OCI-LY1 (cell line): ENCODE measurements around the gene FALEC.

ENCODE experiments used
- H2AFZ ChIP-seq: fragments of 200-600 bp; sonication (generic), shearing (Covaris generic); 2 replicates; pipeline ENCODE4 v1.6.0; 2014; ENCODE audit warnings: antibody characterized with exemption, mild to moderate bottlenecking, low read length
- H3F3A ChIP-seq: fragments of 200-600 bp; sonication (generic), shearing (Covaris generic); 2 replicates; pipeline ENCODE4 v1.6.0; 2014; ENCODE audit warnings: mild to moderate bottlenecking, antibody characterized with exemption, low read length, moderate library complexity; ENCODE audit not compliant: insufficient read depth
- H3K27ac ChIP-seq: fragments of 200-600 bp; sonication (generic); 2 replicates; pipeline ENCODE4 v1.5.1; 2014; ENCODE audit warnings: low read length, mixed run types, mild to moderate bottlenecking, low read depth; ENCODE audit not compliant: poor library complexity, severe bottlenecking
- H3K27me3 ChIP-seq: fragments of 200-600 bp; sonication (generic); 2 replicates; pipeline ENCODE4 v1.6.0; 2014; ENCODE audit warnings: antibody characterized with exemption, mild to moderate bottlenecking, low read length, moderate library complexity; ENCODE audit not compliant: insufficient read depth
- H3K36me3 ChIP-seq: fragments of 200-600 bp; sonication (generic); 2 replicates; pipeline ENCODE4 v1.6.1; 2014; ENCODE audit warnings: mild to moderate bottlenecking, antibody characterized with exemption, low read length, moderate library complexity, mixed read lengths; ENCODE audit not compliant: insufficient read depth
- H3K4me1 ChIP-seq: fragments of 200-600 bp; sonication (generic); 2 replicates; pipeline ENCODE4 v1.5.1; 2014; ENCODE audit warnings: mild to moderate bottlenecking, low read length, moderate library complexity; ENCODE audit not compliant: insufficient read depth, severe bottlenecking
- H3K4me2 ChIP-seq: fragments of 200-600 bp; sonication (generic), shearing (Covaris generic); 2 replicates; pipeline ENCODE4 v1.6.1; 2014; ENCODE audit warnings: low read length
- H3K4me3 ChIP-seq: fragments of 200-600 bp; sonication (generic); 2 replicates; pipeline ENCODE4 v1.5.1; 2014; ENCODE audit warnings: low read length, low read depth, mild to moderate bottlenecking, mixed read lengths; ENCODE audit not compliant: poor library complexity, severe bottlenecking
- H3K79me2 ChIP-seq: fragments of 200-600 bp; shearing (Covaris generic); 2 replicates; pipeline ENCODE4 v1.6.1; 2016; ENCODE audit warnings: mixed run types, low read length, mixed read lengths; ENCODE audit not compliant: insufficient read depth
- H3K9ac ChIP-seq: fragments of 200-600 bp; sonication (generic), shearing (Covaris generic); 2 replicates; pipeline ENCODE4 v1.6.1; 2014; ENCODE audit warnings: mild to moderate bottlenecking, low read length, mixed read lengths
- H3K9me2 ChIP-seq: fragments of 200-600 bp; sonication (generic), shearing (Covaris generic); 2 replicates; pipeline ENCODE4 v1.6.1; 2014; ENCODE audit warnings: low read depth, mild to moderate bottlenecking, low read length, mixed read lengths
- H3K9me3 ChIP-seq: fragments of 200-600 bp; shearing (Covaris generic); 2 replicates; pipeline ENCODE4 v1.6.1; 2014; ENCODE audit warnings: low read length, mixed read lengths
- H4K20me1 ChIP-seq: fragments of 200-600 bp; sonication (generic), shearing (Covaris generic); 2 replicates; pipeline ENCODE4 v1.6.0; 2016; ENCODE audit warnings: mild to moderate bottlenecking, low read length; ENCODE audit not compliant: insufficient read depth
- CTCF ChIP-seq: fragments of 200-600 bp; sonication (generic), shearing (Covaris generic); IDR thresholded peaks from 2 replicates; pipeline ENCODE4 v1.5.1; 2017; ENCODE audit warnings: mild to moderate bottlenecking, antibody characterized with exemption, low read length, moderate library complexity, mixed read lengths
- EZH2 ChIP-seq: fragments of 200-600 bp; sonication (generic), shearing (Covaris generic); IDR thresholded peaks from 2 replicates; pipeline ENCODE4 v1.8.0; 2017; ENCODE audit warnings: borderline replicate concordance, mixed run types, mild to moderate bottlenecking, antibody characterized with exemption, low read length, moderate library complexity, mixed read lengths

The FALEC gene

GRCh38 chr1:150515328-150516049 lies at the start of gene FALEC:
Gene FALEC, plus strand, starts transcription at chr1:150515752.
- Histone ChIP-seq H3K9me3 (no peaks in the 10 kb centered on the region), H3K36me3 (no peaks in the 10 kb centered on the region; the same call in 1 of the 2 replicates), H3K4me2 (peak within 1 kb of the TSS; percentile 77), H3K27ac (no peak within 1 kb of the TSS), H3K9ac (peak within 1 kb of the TSS; percentile 56), H3K9me2 (no peaks in the 10 kb centered on the region), H3K27me3 (no peaks in the 10 kb centered on the region), H4K20me1 (no peaks in the 10 kb centered on the region), H3K4me1 (peaks cover 18% of the 10 kb centered on the region), H2AFZ (peak within 1 kb of the TSS; percentile 11; the same call in 1 of the 2 replicates), H3F3A (no peaks in the 10 kb centered on the region), H3K4me3 (peak within 1 kb of the TSS; percentile 65), H3K79me2 (no peaks in the 10 kb centered on the region)
- TF ChIP-seq EZH2: no peak
- no peak for TF ChIP-seq CTCF

- no peaks in the 10 kb centered on the region for H3F3A ChIP-seq
- no peaks in the 10 kb centered on the region for H3K79me2 ChIP-seq
- no peak for TF ChIP-seq CTCF
- TF ChIP-seq EZH2: no peak
- no peak overlapping the region for H3K27ac ChIP-seq
- H3K4me2 ChIP-seq: no peak overlapping the region
- no peak overlapping the region for H2AFZ ChIP-seq
- no peak overlapping the region for H3K4me3 ChIP-seq
- H3K27me3 ChIP-seq: no peaks in the 10 kb centered on the region
- no peaks in the 10 kb centered on the region for H3K9me2 ChIP-seq
- no peak overlapping the region for H3K9ac ChIP-seq
- H4K20me1 ChIP-seq: no peaks in the 10 kb centered on the region
- H3K9me3 ChIP-seq: no peaks in the 10 kb centered on the region
- H3K4me1 ChIP-seq: no peaks in the 10 kb centered on the region
- peaks cover 61% of the 10 kb centered on the region for H3K36me3 ChIP-seq
Observed at GRCh38 chr1:150466964-150467363, 48.6 kb upstream of the FALEC start.

- Histone ChIP-seq H3K9me2 (no peaks in the 10 kb centered on the region), H3K79me2 (no peaks in the 10 kb centered on the region), H4K20me1 (no peaks in the 10 kb centered on the region), H3K27me3 (no peaks in the 10 kb centered on the region), H3K36me3 (peaks cover 69% of the 10 kb centered on the region), H3K9me3 (no peaks in the 10 kb centered on the region), H2AFZ (no peak overlapping the region), H3K9ac (no peak overlapping the region), H3K4me3 (no peak overlapping the region), H3K4me1 (no peaks in the 10 kb centered on the region), H3F3A (no peaks in the 10 kb centered on the region), H3K27ac (no peak overlapping the region), H3K4me2 (no peak overlapping the region)
- TF ChIP-seq EZH2 (no peak), CTCF (no peak)
Observed at GRCh38 chr1:150469291-150469690, 46.3 kb upstream of the FALEC start.
